ENCODE data around the gene FGF2.

Gene FGF2

DNA sequence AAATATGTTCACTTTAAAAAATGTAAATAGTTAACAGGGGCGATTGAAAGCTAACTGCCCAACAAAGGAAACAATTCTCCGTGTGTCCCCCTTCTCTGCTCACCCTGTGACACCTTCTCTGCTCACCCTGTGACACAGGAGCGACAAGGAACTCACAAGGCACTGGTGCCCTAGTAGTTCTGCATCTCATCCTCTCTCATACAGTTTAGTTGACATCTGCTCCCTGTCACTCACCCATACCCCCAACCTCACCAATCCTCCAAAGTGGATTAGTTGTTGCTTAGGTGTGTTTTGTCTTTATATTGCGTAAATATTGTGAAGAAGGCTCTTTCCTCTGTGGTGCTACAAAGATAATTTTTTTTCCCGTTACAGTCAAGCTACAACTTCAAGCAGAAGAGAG is 49.3 kb downstream of the FGF2 start:
- Histone ChIP-seq H3K4me2 (no peak overlapping the region), H3K4me1 (ENCODE audit: low read depth, poor library complexity, severe bottlenecking) (no peaks in the 10 kb centered on the region), H3K79me2 (ENCODE audit: insufficient read depth, low read depth) (no peaks in the 10 kb centered on the region), H3K27me3 (ENCODE audit: insufficient read depth, low read depth) (no peaks in the 10 kb centered on the region), H2AFZ (ENCODE audit: low read depth) (no peak overlapping the region), H3K4me3 (IDR thresholded peaks at IDR 0.05; ENCODE audit: insufficient read depth, low read depth, low read length) (no peak overlapping the region), H4K20me1 (ENCODE audit: insufficient read depth) (no peaks in the 10 kb centered on the region), H3K27ac (no peak overlapping the region), H3K36me3 (ENCODE audit: insufficient read depth) (no peaks in the 10 kb centered on the region), H3K9ac (no peak overlapping the region)
- TF ChIP-seq, protein P1, sequence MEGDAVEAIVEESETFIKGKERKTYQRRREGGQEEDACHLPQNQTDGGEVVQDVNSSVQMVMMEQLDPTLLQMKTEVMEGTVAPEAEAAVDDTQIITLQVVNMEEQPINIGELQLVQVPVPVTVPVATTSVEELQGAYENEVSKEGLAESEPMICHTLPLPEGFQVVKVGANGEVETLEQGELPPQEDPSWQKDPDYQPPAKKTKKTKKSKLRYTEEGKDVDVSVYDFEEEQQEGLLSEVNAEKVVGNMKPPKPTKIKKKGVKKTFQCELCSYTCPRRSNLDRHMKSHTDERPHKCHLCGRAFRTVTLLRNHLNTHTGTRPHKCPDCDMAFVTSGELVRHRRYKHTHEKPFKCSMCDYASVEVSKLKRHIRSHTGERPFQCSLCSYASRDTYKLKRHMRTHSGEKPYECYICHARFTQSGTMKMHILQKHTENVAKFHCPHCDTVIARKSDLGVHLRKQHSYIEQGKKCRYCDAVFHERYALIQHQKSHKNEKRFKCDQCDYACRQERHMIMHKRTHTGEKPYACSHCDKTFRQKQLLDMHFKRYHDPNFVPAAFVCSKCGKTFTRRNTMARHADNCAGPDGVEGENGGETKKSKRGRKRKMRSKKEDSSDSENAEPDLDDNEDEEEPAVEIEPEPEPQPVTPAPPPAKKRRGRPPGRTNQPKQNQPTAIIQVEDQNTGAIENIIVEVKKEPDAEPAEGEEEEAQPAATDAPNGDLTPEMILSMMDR (conservative IDR thresholded peaks at IDR 0.05; ENCODE audit: low read depth, low read length) = no peak

DNA sequence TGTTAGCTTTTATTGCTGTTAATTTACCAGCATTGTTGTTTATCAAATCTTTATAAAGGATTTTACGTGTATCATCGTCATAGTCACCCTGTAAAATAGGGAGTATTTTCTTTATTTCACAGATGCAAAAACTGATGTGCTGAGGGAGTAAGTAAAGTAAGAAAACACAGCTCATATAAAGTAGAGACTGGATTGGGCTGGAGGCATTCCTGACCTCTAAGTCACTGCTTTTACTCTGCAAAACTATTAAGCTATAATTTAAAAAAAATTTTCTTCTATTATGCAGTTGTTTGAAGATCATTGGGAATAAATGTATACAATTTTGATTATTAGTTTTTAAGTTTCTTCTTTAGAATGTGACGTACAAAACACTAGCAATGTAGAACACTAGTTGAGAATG is 49.8 kb downstream of the FGF2 start:
- no peak overlapping the region for H2AFZ ChIP-seq (ENCODE audit: low read depth)
- H3K4me2 ChIP-seq = no peak overlapping the region
- no peaks in the 10 kb centered on the region for H3K27me3 ChIP-seq (ENCODE audit: insufficient read depth, low read depth)
- no peaks in the 10 kb centered on the region for H4K20me1 ChIP-seq (ENCODE audit: insufficient read depth)
- no peak overlapping the region for H3K27ac ChIP-seq
- no peak overlapping the region for H3K4me3 ChIP-seq (IDR thresholded peaks at IDR 0.05; ENCODE audit: insufficient read depth, low read depth, low read length)
- no peak overlapping the region for H3K9ac ChIP-seq
- no peaks in the 10 kb centered on the region; the same call in 1 of the 2 replicates for H3K36me3 ChIP-seq (ENCODE audit: insufficient read depth)
- no peaks in the 10 kb centered on the region for H3K4me1 ChIP-seq (ENCODE audit: low read depth, poor library complexity, severe bottlenecking)
- no peaks in the 10 kb centered on the region for H3K79me2 ChIP-seq (ENCODE audit: insufficient read depth, low read depth)
- TF ChIP-seq, protein P1 (conservative IDR thresholded peaks at IDR 0.05; ENCODE audit: low read depth, low read length) = no peak

DNA sequence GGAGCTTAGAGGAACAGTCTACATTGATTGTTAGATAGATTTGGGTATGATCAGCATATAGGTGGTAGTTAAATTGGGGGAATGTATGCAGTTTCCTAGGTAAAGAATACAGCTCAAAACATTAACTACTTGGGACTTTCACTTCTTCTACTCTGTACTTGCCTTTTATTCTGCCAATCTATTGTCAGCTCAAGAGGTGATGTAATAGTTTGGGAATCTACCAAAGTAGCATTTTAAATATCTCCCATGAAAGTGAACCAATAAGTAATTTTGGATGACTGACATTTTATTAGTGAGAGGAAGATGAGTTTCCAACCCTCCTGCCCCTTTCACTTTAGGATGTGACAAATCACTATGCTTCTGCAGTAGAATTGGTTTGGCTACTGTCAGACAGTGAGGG is 52.4 kb downstream of the FGF2 start:
- no peaks in the 10 kb centered on the region for H3K79me2 ChIP-seq (ENCODE audit: insufficient read depth, low read depth)

DNA sequence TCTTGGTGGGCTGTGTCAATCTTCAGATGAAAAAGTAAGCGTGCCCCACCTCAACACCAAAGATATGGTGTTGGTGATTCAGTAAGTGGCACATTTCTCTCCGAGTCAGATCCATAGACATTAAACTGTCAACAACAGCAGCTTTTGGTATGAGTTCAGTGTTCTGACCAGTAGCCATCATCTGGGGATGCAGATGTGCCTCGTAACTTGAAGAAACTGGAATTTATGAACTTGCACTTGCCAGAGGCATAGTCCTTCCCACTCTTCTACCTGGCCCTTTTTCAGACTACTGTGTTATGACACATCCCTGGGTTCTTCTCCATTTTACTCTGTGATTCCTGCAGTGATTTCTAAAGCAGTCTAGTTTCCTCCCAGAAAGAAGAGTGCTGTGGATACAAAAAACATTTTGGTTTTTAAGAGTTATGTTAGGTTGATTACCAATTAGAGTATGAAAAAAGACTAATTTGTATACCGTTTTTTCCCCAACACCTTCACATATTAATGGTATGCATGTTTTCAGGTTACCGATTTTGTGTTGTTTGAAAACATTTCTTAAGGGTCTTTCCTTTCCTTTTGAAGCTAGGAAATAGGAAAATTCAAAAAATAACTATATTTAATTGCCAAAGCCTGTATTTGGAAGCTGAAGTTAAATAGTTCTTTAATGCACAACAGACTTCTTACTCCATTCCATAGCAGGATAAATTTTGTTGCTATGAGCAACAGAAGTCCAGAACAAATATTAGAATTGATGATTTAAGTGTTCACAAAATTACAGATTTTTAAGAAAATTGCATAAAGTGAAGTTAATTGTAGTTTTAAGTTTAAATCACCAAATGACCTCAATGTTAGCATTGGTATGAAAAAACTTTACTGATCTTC is 56.5 kb downstream of the FGF2 start:
- H2AFZ ChIP-seq (ENCODE audit: low read depth) = no peak overlapping the region
- no peak overlapping the region for H3K4me3 ChIP-seq (IDR thresholded peaks at IDR 0.05; ENCODE audit: insufficient read depth, low read depth, low read length)
- H4K20me1 ChIP-seq (ENCODE audit: insufficient read depth) = no peaks in the 10 kb centered on the region
- TF ChIP-seq, protein P1 (conservative IDR thresholded peaks at IDR 0.05; ENCODE audit: low read depth, low read length) = no peak
- no peaks in the 10 kb centered on the region; the same call in 1 of the 2 replicates for H3K36me3 ChIP-seq (ENCODE audit: insufficient read depth)
- no peak overlapping the region for H3K4me2 ChIP-seq
- no peak overlapping the region for H3K27ac ChIP-seq
- H3K4me1 ChIP-seq (ENCODE audit: low read depth, poor library complexity, severe bottlenecking) = no peaks in the 10 kb centered on the region
- H3K9ac ChIP-seq = no peak overlapping the region
- no peaks in the 10 kb centered on the region for H3K79me2 ChIP-seq (ENCODE audit: insufficient read depth, low read depth)
- no peaks in the 10 kb centered on the region for H3K27me3 ChIP-seq (ENCODE audit: insufficient read depth, low read depth)

More for the DNA sequence above, 52.4 kb downstream of the FGF2 start:
- H3K27ac ChIP-seq = no peak overlapping the region
- H4K20me1 ChIP-seq (ENCODE audit: insufficient read depth) = no peaks in the 10 kb centered on the region
- H3K4me2 ChIP-seq = no peak overlapping the region
- H3K36me3 ChIP-seq (ENCODE audit: insufficient read depth) = no peaks in the 10 kb centered on the region; the same call in 1 of the 2 replicates
- no peaks in the 10 kb centered on the region for H3K27me3 ChIP-seq (ENCODE audit: insufficient read depth, low read depth)
- H2AFZ ChIP-seq (ENCODE audit: low read depth) = no peak overlapping the region
- H3K4me1 ChIP-seq (ENCODE audit: low read depth, poor library complexity, severe bottlenecking) = no peaks in the 10 kb centered on the region
- H3K9ac ChIP-seq = no peak overlapping the region
- H3K4me3 ChIP-seq (IDR thresholded peaks at IDR 0.05; ENCODE audit: insufficient read depth, low read depth, low read length) = no peak overlapping the region
- TF ChIP-seq, protein P1 (conservative IDR thresholded peaks at IDR 0.05; ENCODE audit: low read depth, low read length) = no peak
